Endothelial cell (in vitro differentiated cells): ENCODE data around the gene ISM1. TPM values are rescaled to one million over a fixed set of nuclear protein-coding genes. Genes with fewer than 3 reads are reported as not detected.
A peak's percentile ranks its signal among the peaks of the same experiment; 100 is the strongest.

Experiments
- DNase-seq: peaks from one replicate; pipeline ENCODE4 v3.0.0; 2021; ENCODE audit warnings: low spot score
- H3K27ac Mint-ChIP-seq: one replicate; pipeline ENCODE4 v1.8.0; 2021; ENCODE audit warnings: mixed read lengths, inconsistent platforms; ENCODE audit not compliant: unreplicated experiment
- H3K27me3 Mint-ChIP-seq: one replicate; pipeline ENCODE4 v1.8.0; 2021; ENCODE audit warnings: mild to moderate bottlenecking, moderate library complexity, mixed read lengths, inconsistent platforms; ENCODE audit not compliant: unreplicated experiment
- H3K36me3 Mint-ChIP-seq: one replicate; pipeline ENCODE4 v1.8.0; 2021; ENCODE audit warnings: mild to moderate bottlenecking, low read depth, mixed read lengths, inconsistent platforms; ENCODE audit not compliant: unreplicated experiment
- H3K4me1 Mint-ChIP-seq: one replicate; pipeline ENCODE4 v1.8.0; 2021; ENCODE audit warnings: mild to moderate bottlenecking, mixed read lengths, inconsistent platforms; ENCODE audit not compliant: unreplicated experiment
- H3K4me3 Mint-ChIP-seq: one replicate; pipeline ENCODE4 v1.8.0; 2021; ENCODE audit warnings: mild to moderate bottlenecking, mixed read lengths, inconsistent platforms; ENCODE audit not compliant: unreplicated experiment
- H3K9me3 Mint-ChIP-seq: one replicate; pipeline ENCODE4 v1.8.0; 2021; ENCODE audit warnings: mixed read lengths, inconsistent platforms; ENCODE audit not compliant: unreplicated experiment
- total RNA-seq: library from RNA; stranded (reverse); fragmentation: NEBNext Ultra II Directional; extraction: Animal tissue kit (Norgen Biotek cat#: 25700); gene quantifications from one replicate; pipeline ENCODE4 v1.2.1, GENCODE V29; 2021; ENCODE audit not compliant: unreplicated experiment
- TF ChIP-seq, protein P1 (sequence below): fragments of 200-600 bp; sonication (generic); IDR thresholded peaks from one replicate; pipeline ENCODE4 v1.5.0; 2021; ENCODE audit warnings: antibody characterized with exemption; ENCODE audit not compliant: unreplicated experiment

Gene ISM1
- total RNA-seq, 1 donor from 2014 or later = 23.8 TPM

DNA sequence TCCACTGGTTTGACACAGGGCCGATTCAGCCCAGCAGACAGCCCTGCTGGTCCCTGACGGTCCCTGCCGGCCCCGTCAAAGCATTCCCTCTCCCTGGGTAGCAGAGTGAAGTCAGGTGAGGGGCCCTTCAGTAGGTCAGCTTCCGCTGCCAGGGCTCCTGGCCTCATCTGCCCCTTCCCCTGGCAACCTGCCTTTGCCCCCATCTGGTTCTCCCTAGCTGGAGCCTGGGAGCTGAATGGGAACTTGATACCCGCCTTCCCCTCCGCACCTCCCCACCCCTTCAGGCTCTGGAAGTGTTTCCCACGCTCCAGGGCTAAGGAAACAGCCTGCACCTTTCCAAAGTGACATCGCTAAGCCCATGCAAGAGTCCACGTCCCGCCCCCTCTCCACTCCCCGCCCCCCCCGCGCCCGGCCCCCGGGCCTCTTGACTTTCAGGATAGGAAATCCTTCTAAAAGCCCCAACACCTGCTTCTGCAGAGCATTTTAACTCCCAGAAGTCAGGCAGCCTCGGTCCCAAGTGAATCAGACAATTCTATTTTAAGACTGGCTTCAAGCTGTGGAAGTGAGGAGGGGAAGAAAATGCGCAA, 53.3 kb downstream of the ISM1 start:
- H3K27ac Mint-ChIP-seq = peak overlapping the region; percentile 88
- no peaks in the 10 kb centered on the region for H3K27me3 Mint-ChIP-seq
- H3K36me3 Mint-ChIP-seq = peaks cover 25% of the 10 kb centered on the region
- H3K9me3 Mint-ChIP-seq = no peaks in the 10 kb centered on the region
- DNase-seq = peak; percentile 47
- H3K4me3 Mint-ChIP-seq = no peak overlapping the region
- H3K4me1 Mint-ChIP-seq = peaks cover 56% of the 10 kb centered on the region
- TF ChIP-seq, protein P1, sequence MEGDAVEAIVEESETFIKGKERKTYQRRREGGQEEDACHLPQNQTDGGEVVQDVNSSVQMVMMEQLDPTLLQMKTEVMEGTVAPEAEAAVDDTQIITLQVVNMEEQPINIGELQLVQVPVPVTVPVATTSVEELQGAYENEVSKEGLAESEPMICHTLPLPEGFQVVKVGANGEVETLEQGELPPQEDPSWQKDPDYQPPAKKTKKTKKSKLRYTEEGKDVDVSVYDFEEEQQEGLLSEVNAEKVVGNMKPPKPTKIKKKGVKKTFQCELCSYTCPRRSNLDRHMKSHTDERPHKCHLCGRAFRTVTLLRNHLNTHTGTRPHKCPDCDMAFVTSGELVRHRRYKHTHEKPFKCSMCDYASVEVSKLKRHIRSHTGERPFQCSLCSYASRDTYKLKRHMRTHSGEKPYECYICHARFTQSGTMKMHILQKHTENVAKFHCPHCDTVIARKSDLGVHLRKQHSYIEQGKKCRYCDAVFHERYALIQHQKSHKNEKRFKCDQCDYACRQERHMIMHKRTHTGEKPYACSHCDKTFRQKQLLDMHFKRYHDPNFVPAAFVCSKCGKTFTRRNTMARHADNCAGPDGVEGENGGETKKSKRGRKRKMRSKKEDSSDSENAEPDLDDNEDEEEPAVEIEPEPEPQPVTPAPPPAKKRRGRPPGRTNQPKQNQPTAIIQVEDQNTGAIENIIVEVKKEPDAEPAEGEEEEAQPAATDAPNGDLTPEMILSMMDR = no peak

DNA sequence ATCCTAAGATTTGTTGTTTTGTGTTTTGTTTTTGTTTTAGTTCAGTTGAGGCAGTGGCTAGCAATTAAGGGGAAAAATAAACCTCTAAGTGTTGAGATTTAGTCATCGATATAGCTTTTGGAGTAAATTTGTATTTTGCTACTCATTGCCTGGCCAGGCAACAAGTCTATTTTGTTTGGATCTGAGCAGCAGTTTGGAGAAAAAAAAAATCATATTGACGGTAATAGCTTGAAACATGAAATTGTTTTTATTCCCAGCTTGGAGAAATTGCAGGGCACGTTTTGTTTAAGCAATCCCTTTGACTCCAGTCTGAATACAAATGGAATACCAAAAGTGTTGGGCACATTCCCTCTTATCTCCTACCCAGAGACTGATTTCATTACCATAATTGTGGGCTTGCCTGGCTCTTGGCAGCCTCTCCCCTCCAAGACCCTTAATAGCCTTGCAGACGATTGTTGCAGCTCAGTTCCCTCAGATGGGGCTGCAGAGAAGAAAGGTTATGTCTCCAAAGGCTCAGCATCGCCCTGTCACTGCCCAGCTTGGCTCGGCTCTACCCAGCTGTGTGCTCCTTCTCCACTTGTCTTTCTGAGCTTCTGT, 56.0 kb downstream of the ISM1 start:
- H3K36me3 Mint-ChIP-seq = peaks cover 34% of the 10 kb centered on the region
- no peaks in the 10 kb centered on the region for H3K9me3 Mint-ChIP-seq
- H3K27ac Mint-ChIP-seq = no peak overlapping the region
- DNase-seq = no peak
- H3K27me3 Mint-ChIP-seq = peaks cover 1% of the 10 kb centered on the region
- TF ChIP-seq, protein P1 = no peak
- peaks cover 31% of the 10 kb centered on the region for H3K4me1 Mint-ChIP-seq
- H3K4me3 Mint-ChIP-seq = no peak overlapping the region

DNA sequence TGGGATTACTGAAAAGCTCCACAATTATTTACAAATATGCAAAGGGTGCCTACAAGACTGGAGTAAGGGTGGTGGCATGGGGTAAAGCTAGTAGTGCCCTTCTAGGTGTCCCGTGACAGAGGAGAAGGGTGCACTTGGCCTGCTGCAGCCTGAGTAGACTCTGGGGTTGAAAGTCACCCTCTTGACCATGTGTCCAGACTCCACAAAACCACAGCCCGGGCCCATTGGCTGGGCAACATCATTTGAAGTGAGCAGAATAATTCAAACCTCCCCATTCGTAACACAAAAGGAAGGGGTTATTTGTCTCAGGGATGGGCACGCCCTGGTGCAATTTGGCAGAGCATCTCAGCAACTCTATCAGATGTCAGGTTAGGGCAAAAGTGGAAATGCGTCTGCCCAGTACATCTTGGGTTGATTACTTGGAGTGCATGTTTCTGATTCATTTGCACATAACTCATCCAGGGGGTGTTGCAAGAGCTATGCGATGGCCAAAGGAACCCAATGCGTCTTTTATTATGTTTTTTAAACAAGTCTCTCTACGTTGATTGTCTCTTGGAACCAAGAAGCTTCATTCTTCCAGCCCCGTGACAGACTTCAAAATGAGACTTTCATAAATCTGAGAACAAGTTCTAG, 56.7 kb downstream of the ISM1 start:
- Mint-ChIP-seq H3K27me3 (peaks cover 3% of the 10 kb centered on the region), H3K4me1 (peaks cover 26% of the 10 kb centered on the region), H3K9me3 (no peaks in the 10 kb centered on the region), H3K36me3 (peaks cover 34% of the 10 kb centered on the region), H3K4me3 (no peak overlapping the region), H3K27ac (no peak overlapping the region)
- no peak for DNase-seq
- TF ChIP-seq, protein P1 = no peak

DNA sequence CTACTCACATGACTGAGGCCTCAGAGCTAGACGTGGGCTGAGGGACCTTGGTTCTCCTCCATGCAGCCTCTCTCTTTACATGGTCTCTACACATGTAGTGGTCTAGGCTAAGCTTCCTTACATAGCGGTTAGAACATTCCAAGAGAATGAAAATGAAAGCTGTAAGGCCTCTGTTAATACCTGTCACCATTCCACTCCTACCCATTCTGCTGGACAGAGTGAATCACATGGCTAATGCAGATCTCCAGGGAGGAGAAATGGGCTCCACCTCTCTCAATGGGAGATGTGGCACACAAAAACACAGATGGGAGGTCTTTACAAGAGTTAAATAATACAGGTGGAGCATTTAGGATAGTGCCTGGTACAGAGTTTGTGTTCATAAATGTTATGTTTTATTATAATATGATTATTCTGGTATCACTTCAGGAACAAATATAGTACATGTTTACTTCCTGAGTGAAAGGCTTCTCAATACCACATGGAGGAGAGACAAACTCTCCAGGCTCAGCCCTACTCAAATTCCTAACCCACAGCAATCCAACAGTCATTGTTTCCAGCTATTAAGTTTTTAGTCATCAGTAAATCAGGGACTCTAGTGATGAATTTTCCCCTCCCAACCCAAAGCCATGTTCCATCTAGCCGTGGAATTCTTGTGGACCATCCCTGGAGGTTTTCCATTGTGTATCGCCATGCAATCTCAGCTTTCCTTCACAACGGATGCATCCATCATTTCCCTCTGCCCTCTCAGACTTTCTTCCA, 57.9 kb downstream of the ISM1 start:
- Mint-ChIP-seq H3K9me3 (no peaks in the 10 kb centered on the region), H3K27ac (no peak overlapping the region), H3K4me1 (peaks cover 23% of the 10 kb centered on the region), H3K36me3 (peaks cover 34% of the 10 kb centered on the region), H3K4me3 (no peak overlapping the region), H3K27me3 (peaks cover 3% of the 10 kb centered on the region)
- TF ChIP-seq, protein P1 = no peak
- no peak for DNase-seq
